ENCODE data around the gene TMEM39A.
A peak's percentile ranks its signal among the peaks of the same experiment; 100 is the strongest.

TMEM39A gene

GRCh38 chr3:119469418-119470189 is 6.2 kb upstream of the TMEM39A start:
- no peaks in the 10 kb centered on the region for H3K9me3 ChIP-seq (replicated peaks in 1 of 11)
- TF ChIP-seq Cebpa-rat (IDR thresholded peaks at IDR 0.05): no peak
- no peaks in the 10 kb centered on the region for H4K20me1 ChIP-seq
- peak overlapping the region; percentile 77 to 91 (median 85) for H3K27ac ChIP-seq
- peaks cover 16 to 36% (median 25%) of the 10 kb centered on the region in 10 experiments for H3K4me1 ChIP-seq
- peak overlapping the region; percentile 84 to 95 (median 89) for H3K9ac ChIP-seq
- H3K4me3 ChIP-seq: peak overlapping the region; percentile 81 to 95 (median 87)
- no peaks in the 10 kb centered on the region for H3K27me3 ChIP-seq
- H3K4me2 ChIP-seq: peak overlapping the region; percentile 86 to 98 (median 91)
- H3K36me3 ChIP-seq: peaks cover 25 to 43% (median 37%) of the 10 kb centered on the region in 11 experiments

- H3K9me3 ChIP-seq (replicated peaks in 1 of 11): no peaks in the 10 kb centered on the region
Measured at GRCh38 chr3:119468041-119468440, 4.6 kb upstream of the TMEM39A start.

GRCh38 chr3:119457246-119457645 is 6.2 kb downstream of the TMEM39A start:
- Histone ChIP-seq H3K4me2 (peak overlapping the region in 4 of 11 experiments; percentile 44 to 69 (median 60); a peak in 7 of 22 replicates), H3K27me3 (no peaks in the 10 kb centered on the region), H4K20me1 (peaks cover 0 to 20% (median 4%) of the 10 kb centered on the region in 11 experiments; a peak in 8 of 22 replicates), H3K4me1 (peaks cover 8 to 69% (median 16%) of the 10 kb centered on the region in 10 experiments), H3K27ac (peak overlapping the region in 5 of 11 experiments; percentile 20 to 67 (median 42); a peak in 7 of 22 replicates), H3K9me3 (replicated peaks in 1 of 11) (no peaks in the 10 kb centered on the region), H3K4me3 (no peak overlapping the region), H3K36me3 (peaks cover 84 to 100% (median 97%) of the 10 kb centered on the region in 11 experiments), H3K9ac (peak overlapping the region in 1 of 11 experiments; percentile 52; a peak in 1 of 22 replicates)
- TF ChIP-seq Cebpa-rat (IDR thresholded peaks at IDR 0.05): no peak

More at GRCh38 chr3:119468041-119468440, 4.6 kb upstream of the TMEM39A start:
- no peaks in the 10 kb centered on the region for H4K20me1 ChIP-seq
- no peak for TF ChIP-seq Cebpa-rat (IDR thresholded peaks at IDR 0.05)
- peak overlapping the region in 4 of 10 experiments; percentile 86 to 95 (median 90); a peak in 4 of 20 replicates for H3K4me3 ChIP-seq
- H3K4me1 ChIP-seq: peaks cover 21 to 44% (median 31%) of the 10 kb centered on the region in 10 experiments
- H3K4me2 ChIP-seq: peak overlapping the region; percentile 86 to 98 (median 91)
- H3K27me3 ChIP-seq: no peaks in the 10 kb centered on the region
- peaks cover 19 to 27% (median 24%) of the 10 kb centered on the region in 11 experiments for H3K36me3 ChIP-seq
- H3K9ac ChIP-seq: peak overlapping the region in 5 of 11 experiments; percentile 85 to 89 (median 87); a peak in 4 of 22 replicates
- H3K27ac ChIP-seq: peak overlapping the region; percentile 77 to 91 (median 85); a peak in 21 of 22 replicates

GRCh38 chr3:119456469-119456868 is 6.9 kb downstream of the TMEM39A start:
- no peaks in the 10 kb centered on the region for H3K27me3 ChIP-seq
- TF ChIP-seq Cebpa-rat (IDR thresholded peaks at IDR 0.05): no peak

GRCh38 chr3:119453822-119454221 is 9.6 kb downstream of the TMEM39A start:
- TF ChIP-seq Cebpa-rat (IDR thresholded peaks at IDR 0.05): no peak
- Histone ChIP-seq H3K4me3 (no peak overlapping the region), H3K9ac (no peak overlapping the region), H3K4me2 (no peak overlapping the region), H3K27me3 (no peaks in the 10 kb centered on the region), H4K20me1 (peaks cover 0 to 15% (median 3%) of the 10 kb centered on the region in 11 experiments; a peak in 8 of 22 replicates), H3K4me1 (peaks cover 0 to 38% (median 3%) of the 10 kb centered on the region in 10 experiments; a peak in 9 of 20 replicates), H3K36me3 (peaks cover 88 to 100% (median 99%) of the 10 kb centered on the region in 11 experiments), H3K9me3 (replicated peaks in 1 of 11) (no peaks in the 10 kb centered on the region), H3K27ac (no peak overlapping the region)

More at GRCh38 chr3:119456469-119456868, 6.9 kb downstream of the TMEM39A start:
- H3K4me1 ChIP-seq: peaks cover under 1 to 61% (median 8%) of the 10 kb centered on the region in 10 experiments; a peak in 15 of 20 replicates
- peaks cover 90 to 100% (median 98%) of the 10 kb centered on the region in 11 experiments for H3K36me3 ChIP-seq
- peaks cover 0 to 20% (median 4%) of the 10 kb centered on the region in 11 experiments; a peak in 8 of 22 replicates for H4K20me1 ChIP-seq
- no peak overlapping the region for H3K4me3 ChIP-seq
- H3K4me2 ChIP-seq: peak overlapping the region in 3 of 11 experiments; percentile 54 to 69 (median 65); a peak in 5 of 22 replicates
- H3K9me3 ChIP-seq (replicated peaks in 1 of 11): no peaks in the 10 kb centered on the region
- peak overlapping the region in 3 of 11 experiments; percentile 30 to 67 (median 63); a peak in 5 of 22 replicates for H3K27ac ChIP-seq
- no peak overlapping the region for H3K9ac ChIP-seq

- no peak overlapping the region for H3K4me2 ChIP-seq
- peaks cover 94 to 100% (median 99%) of the 10 kb centered on the region in 11 experiments for H3K36me3 ChIP-seq
Measured at GRCh38 chr3:119444590-119444989, 18.8 kb downstream of the TMEM39A start.

GRCh38 chr3:119443179-119443578 is 20.2 kb downstream of the TMEM39A start:
- Histone ChIP-seq H3K36me3 (peaks cover 89 to 100% (median 97%) of the 10 kb centered on the region in 11 experiments), H3K27me3 (no peaks in the 10 kb centered on the region), H3K4me3 (no peak overlapping the region), H3K9me3 (replicated peaks in 1 of 11) (peaks cover 13 to 29% (median 22%) of the 10 kb centered on the region in 11 experiments), H3K4me1 (no peaks in the 10 kb centered on the region), H4K20me1 (0 out of 22 replicates have a peak, but pooled peaks cover 0 to 6% (median 0%) of the 10 kb centered on the region in 11 experiments), H3K9ac (no peak overlapping the region), H3K4me2 (no peak overlapping the region), H3K27ac (no peak overlapping the region)
- no peak for TF ChIP-seq Cebpa-rat (IDR thresholded peaks at IDR 0.05)

More at GRCh38 chr3:119444590-119444989, 18.8 kb downstream of the TMEM39A start:
- no peak for TF ChIP-seq Cebpa-rat (IDR thresholded peaks at IDR 0.05)
- Histone ChIP-seq H4K20me1 (0 out of 22 replicates have a peak, but pooled peaks cover 0 to 6% (median 0%) of the 10 kb centered on the region in 11 experiments), H3K4me3 (no peak overlapping the region), H3K9me3 (replicated peaks in 1 of 11) (peaks cover 13 to 29% (median 22%) of the 10 kb centered on the region in 11 experiments), H3K4me1 (no peaks in the 10 kb centered on the region), H3K27ac (no peak overlapping the region), H3K9ac (no peak overlapping the region), H3K27me3 (no peaks in the 10 kb centered on the region)

- Histone ChIP-seq H3K27me3 (no peaks in the 10 kb centered on the region), H4K20me1 (peaks cover 0 to 3% (median 0%) of the 10 kb centered on the region in 11 experiments; a peak in 2 of 22 replicates), H3K4me3 (no peak overlapping the region), H3K4me1 (peaks cover 0 to 7% (median 0%) of the 10 kb centered on the region in 10 experiments; a peak in 6 of 20 replicates), H3K9ac (no peak overlapping the region), H3K36me3 (peaks cover 90 to 100% (median 99%) of the 10 kb centered on the region in 11 experiments), H3K4me2 (no peak overlapping the region), H3K9me3 (replicated peaks in 1 of 11) (peaks cover 12 to 20% (median 16%) of the 10 kb centered on the region in 11 experiments), H3K27ac (no peak overlapping the region)
- TF ChIP-seq Cebpa-rat (IDR thresholded peaks at IDR 0.05): no peak
Measured at GRCh38 chr3:119437691-119438258, 25.6 kb downstream of the TMEM39A start.
